K562 (cell line): ENCODE results near the gene CRYBA4. TPM values are rescaled to one million over a fixed set of nuclear protein-coding genes. Genes with fewer than 3 reads are reported as not detected.

Experiments
- ATAC-seq: fragments of 200-7000 bp; cut with Tn5 transposase; 3 replicates; pipeline ENCODE4 v1.9.1; 2020; ENCODE audit warnings: moderate library complexity
- BruUV-seq: library from RNA; stranded (reverse); fragments of 400-500 nt; replicated peaks from 2 replicates; lab custom pipeline; 2021; lab: Mats Ljungman, UMichigan
- CTCF ChIA-PET: fragments of 300-600 bp; formaldehyde crosslinking; extraction: SDS; loops from one replicate; lab custom pipeline; 2021; ENCODE audit warnings: low intra/inter-chr PET ratio; lab: Yijun Ruan, JAX
- POLR2A ChIA-PET: fragments of 300-600, 350-650 bp; sonication (Branson Sonifier 250); formaldehyde crosslinking; extraction: SDS; loops from one replicate; lab custom pipeline; 2021; ENCODE audit warnings: antibody characterized with exemption, inconsistent platforms; lab: Yijun Ruan, JAX
- DNase-seq, 4 experiments: peaks; one replicate each; pipeline versions ENCODE4 v3.0.0 to v3.0.0-alpha.2; 2011 to 2018; ENCODE audit warnings: low spot score in 3 of 4, mixed read lengths in 3 of 4; ENCODE audit errors: extremely low read depth in 1 of 4
- FAIRE-seq: peaks from 2 replicates; lab custom pipeline; 2011; peaks lifted over from hg19 to GRCh38; lab: Jason Lieb, UNC
- H2AFZ ChIP-seq: 2 replicates; pipeline ENCODE4 v1.6.0; 2011; ENCODE audit warnings: low read depth, low read length, control low read depth, inconsistent platforms
- H3K27ac ChIP-seq: fragments of 200-600 bp; 3 replicates; pipeline ENCODE4 v1.8.0; 2011; ENCODE audit warnings: low read depth, mild to moderate bottlenecking, control low read depth, inconsistent platforms, low read length, moderate library complexity, mixed read lengths; ENCODE audit errors: extremely low read depth
- H3K27me3 ChIP-seq, 2 experiments: fragments of 300-600 bp in 1 of 2; 2 replicates in 1 of 2; 3 replicates in 1 of 2; pipeline versions ENCODE4 v1.6.0 to v1.8.0; 2011; ENCODE audit warnings: inconsistent platforms in 2 of 2, low read length in 2 of 2, mild to moderate bottlenecking in 1 of 2, mixed read lengths in 1 of 2, moderate library complexity in 1 of 2; ENCODE audit not compliant: control insufficient read depth in 2 of 2, insufficient read depth in 2 of 2
- H3K36me3 ChIP-seq: fragments of 300-600 bp; 3 replicates; pipeline ENCODE4 v1.8.0; 2011; ENCODE audit warnings: mild to moderate bottlenecking, low read length, inconsistent platforms; ENCODE audit not compliant: control insufficient read depth, insufficient read depth
- H3K4me1 ChIP-seq, 2 experiments: fragments of 200-600 bp in 1 of 2; replicated peaks in 1 of 2; 2 replicates in 1 of 2; 3 replicates in 1 of 2; pipeline versions ENCODE4 v1.5.1 to v1.8.0; 2011; ENCODE audit warnings: inconsistent platforms in 2 of 2, low read length in 2 of 2, mild to moderate bottlenecking in 1 of 2, mixed read lengths in 1 of 2, moderate library complexity in 1 of 2; ENCODE audit not compliant: control insufficient read depth in 2 of 2, insufficient read depth in 2 of 2
- H3K4me2 ChIP-seq: 2 replicates; pipeline ENCODE4 v1.6.1; 2011; ENCODE audit warnings: low read length, control low read depth, inconsistent platforms, mixed read lengths; ENCODE audit not compliant: insufficient read depth
- H3K4me3 ChIP-seq: fragments of 200-600 bp; sonication (generic), shearing (Covaris generic); 2 replicates; pipeline ENCODE4 v1.5.1; 2016; ENCODE audit warnings: control low read depth, inconsistent platforms
- H3K79me2 ChIP-seq: fragments of 200-600 bp; 3 replicates; pipeline ENCODE4 v1.8.0; 2011; ENCODE audit warnings: low read length, inconsistent platforms; ENCODE audit not compliant: control insufficient read depth, insufficient read depth
- H3K9ac ChIP-seq, 2 experiments: 2 replicates each; pipeline versions ENCODE4 v1.6.0 to v1.6.1; 2011; ENCODE audit warnings: low read depth in 2 of 2, low read length in 2 of 2, control low read depth in 1 of 2, inconsistent platforms in 1 of 2, mild to moderate bottlenecking in 1 of 2, mixed read lengths in 1 of 2; ENCODE audit not compliant: insufficient read depth in 1 of 2
- H3K9me1 ChIP-seq: one replicate; pipeline ENCODE4 v1.6.0; 2011; ENCODE audit warnings: inconsistent platforms, mild to moderate bottlenecking, low read length, moderate library complexity; ENCODE audit not compliant: control insufficient read depth, insufficient read depth
- H3K9me3 ChIP-seq: replicated peaks from 2 replicates; pipeline ENCODE4 v1.5.1; 2011; ENCODE audit warnings: low read depth, low read length, inconsistent platforms; ENCODE audit not compliant: control insufficient read depth, insufficient read depth
- H4K20me1 ChIP-seq: replicated peaks from 2 replicates; pipeline ENCODE4 v1.6.1; 2011; ENCODE audit warnings: low read length, inconsistent platforms, mixed read lengths; ENCODE audit not compliant: control insufficient read depth, insufficient read depth
- GTF2A2 ChIP-seq: IDR thresholded peaks from 2 replicates; pipeline ENCODE4 v1.6.1; 2016; ENCODE audit warnings: mild to moderate bottlenecking, missing genetic modification characterization, missing compliant biosample characterization
- SLC30A9 ChIP-seq: fragments of 250-450 bp; sonication (Bioruptor Pico); IDR thresholded peaks from 2 replicates; pipeline ENCODE4 v1.8.0; 2022; ENCODE audit warnings: mild to moderate bottlenecking, moderate library complexity
- SRSF3 ChIP-seq: fragments of 200-400 bp; formaldehyde crosslinking; IDR thresholded peaks from 2 replicates; pipeline ENCODE4 v1.6.1; 2016; ENCODE audit warnings: mild to moderate bottlenecking, low read length, moderate library complexity; ENCODE audit not compliant: insufficient read depth
- TEAD2 ChIP-seq: fragments of 450-650 bp; IDR thresholded peaks from 2 replicates; pipeline ENCODE4 v1.6.1; 2016; ENCODE audit warnings: missing genetic modification characterization, control low read depth, missing compliant biosample characterization
- ZNF140 ChIP-seq: fragments of 250-450 bp; sonication (Bioruptor Pico); IDR thresholded peaks from 2 replicates; pipeline ENCODE4 v1.8.0; 2021; ENCODE audit warnings: moderate library complexity, mild to moderate bottlenecking, inconsistent platforms
- ZNF274 ChIP-seq: IDR thresholded peaks from 2 replicates; pipeline ENCODE4 v1.6.1; 2011; ENCODE audit warnings: low read depth, mild to moderate bottlenecking, low read length, moderate library complexity, borderline replicate concordance
- WGBS: fragments of 100-300 bp; shearing (Covaris generic); methylation state at CpG from one replicate; pipeline ENCODE4 v1.1.6; 2016; ENCODE audit warnings: low coverage, mixed read lengths; ENCODE audit not compliant: insufficient coverage; ENCODE audit errors: missing lambda C conversion rate; 5-methylcytosine and 5-hydroxymethylcytosine counted together
- in situ Hi-C: fragments of 300-500 bp; cut with MboI; formaldehyde crosslinking; loops from 4 replicates; pipeline ENCODE4 v1.15.0; 2018; ENCODE audit warnings: inconsistent platforms, mixed read lengths
- intact Hi-C: fragments of 100-400 bp; cut with micrococcal nuclease; formaldehyde crosslinking; loops from 2 replicates; pipeline ENCODE4 v1.14.2; 2022
- polyA plus RNA-seq, 8 experiments: library from polyadenylated mRNA; depleted of rRNA in 4 of 8; stranded (reverse) in 5 of 8; unstranded in 3 of 8; fragments of >200 nt; fragmentation: Nextera tagmentation in 2 of 8; fragmentation: Illumina TruSeq in 1 of 8; extraction: Ambion mirVana in 2 of 8; extraction: Trizol in 1 of 8; gene quantifications; 2 replicates each; pipeline versions ENCODE4 v1.2.1 to v1.2.3, GENCODE V29; 2011 to 2014; ENCODE audit warnings: inconsistent platforms in 1 of 8, missing spikeins in 1 of 8
- total RNA-seq, 7 experiments: library from RNA; depleted of rRNA in 6 of 7; stranded (reverse); fragments of >200 nt in 6 of 7; fragmentation: Illumina TruSeq in 2 of 7; extraction: Trizol in 2 of 7; gene quantifications; 2 replicates each; pipeline versions ENCODE4 v1.2.1 to v1.2.3, GENCODE V29; 2011 to 2021; ENCODE audit warnings: low replicate concordance in 1 of 7
- TF ChIP-seq, protein P1 (sequence below): fragments of 250-450 bp; sonication (Bioruptor Pico); IDR thresholded peaks from 2 replicates; pipeline ENCODE4 v1.8.0; 2021; ENCODE audit warnings: moderate library complexity, mild to moderate bottlenecking, inconsistent platforms
- TF ChIP-seq, protein P2 (sequence below), 3 experiments: fragments of 200-800 bp in 1 of 3; sonication (Bioruptor generic) in 1 of 3; sonication (generic) in 1 of 3; formaldehyde crosslinking in 1 of 3; IDR thresholded peaks; 2 replicates each; pipeline versions ENCODE4 v1.6.1 to v1.8.0; 2016 to 2022; ENCODE audit warnings: mild to moderate bottlenecking in 2 of 3, missing compliant biosample characterization in 2 of 3, missing genetic modification characterization in 2 of 3, missing genetic modification reagents in 1 of 3

Gene CRYBA4
- total and polyA plus RNA-seq, 9 of the 15 experiments (the other 6 are each of a cell fraction or from before 2014, with no cell fraction given) = 0.59 to 3.3 (median 1.6) TPM

DNA sequence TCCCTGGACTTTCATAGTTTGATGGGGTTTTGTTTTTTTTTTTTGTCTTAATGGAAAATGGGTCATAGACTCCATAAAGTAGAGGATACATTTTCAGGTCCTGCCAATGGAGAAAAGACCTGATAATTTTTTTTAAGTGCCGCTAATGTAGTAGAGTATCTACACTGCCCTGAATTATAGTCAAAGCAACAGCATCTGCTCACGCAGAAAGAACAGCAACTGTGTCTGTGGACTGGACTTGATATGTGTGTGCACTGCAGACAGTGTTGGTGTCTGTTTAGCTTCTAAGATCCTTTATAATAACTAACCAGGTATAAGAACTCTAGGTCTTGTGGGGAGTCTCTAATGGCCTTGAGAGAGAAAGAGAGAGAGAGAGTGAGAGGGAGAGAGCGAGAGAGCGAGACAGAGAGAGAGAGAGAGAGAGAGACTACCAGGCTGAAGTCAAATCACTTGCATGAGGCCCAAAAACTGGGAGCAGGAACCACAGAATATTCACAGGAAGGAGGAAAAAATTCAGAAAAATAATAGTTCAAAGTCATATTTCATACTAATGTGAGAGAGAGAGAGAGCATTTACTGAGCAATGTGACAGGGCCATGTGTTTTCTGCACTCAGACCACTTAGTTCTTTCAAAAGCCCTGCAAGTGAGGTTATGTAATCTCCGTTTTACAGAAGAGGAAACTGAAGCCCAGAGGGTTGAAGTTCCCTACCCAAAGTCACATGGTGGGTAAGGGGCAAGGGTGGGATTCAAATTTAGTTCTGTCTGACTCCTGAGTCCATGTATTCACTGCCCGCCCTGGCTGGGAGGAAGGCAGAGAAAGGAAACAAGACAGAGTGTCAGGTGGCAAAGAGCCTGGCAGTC is 27.0 kb downstream of the CRYBA4 start:
- DNase-seq (no peak), FAIRE-seq (no peak), ATAC-seq (no peak)
- Histone ChIP-seq H3K79me2 (peaks cover 12% of the 10 kb centered on the region), H4K20me1 (no peaks in the 10 kb centered on the region), H3K4me2 (no peak overlapping the region), H2AFZ (no peak overlapping the region), H3K4me3 (no peak overlapping the region), H3K9ac (no peak overlapping the region), H3K9me1 (no peaks in the 10 kb centered on the region), H3K9me3 (no peaks in the 10 kb centered on the region), H3K36me3 (no peaks in the 10 kb centered on the region), H3K27ac (no peak overlapping the region), H3K4me1 (peaks cover 8 to 20% of the 10 kb centered on the region in 2 experiments; a peak in 4 of 5 replicates), H3K27me3 (no peaks in the 10 kb centered on the region)
- in situ Hi-C loops (no loop called here), intact Hi-C loops (no loop called here)
- BruUV-seq = no TSS peak
- WGBS = 56% methylated on average over 4 of the region's 6 CpGs
- TF ChIP-seq SRSF3 = no peak
- no peak for TF ChIP-seq ZNF274
- TF ChIP-seq TEAD2 = no peak
- TF ChIP-seq ZNF140 (CRISPR knock-in tag) = no peak
- TF ChIP-seq, protein P1, sequence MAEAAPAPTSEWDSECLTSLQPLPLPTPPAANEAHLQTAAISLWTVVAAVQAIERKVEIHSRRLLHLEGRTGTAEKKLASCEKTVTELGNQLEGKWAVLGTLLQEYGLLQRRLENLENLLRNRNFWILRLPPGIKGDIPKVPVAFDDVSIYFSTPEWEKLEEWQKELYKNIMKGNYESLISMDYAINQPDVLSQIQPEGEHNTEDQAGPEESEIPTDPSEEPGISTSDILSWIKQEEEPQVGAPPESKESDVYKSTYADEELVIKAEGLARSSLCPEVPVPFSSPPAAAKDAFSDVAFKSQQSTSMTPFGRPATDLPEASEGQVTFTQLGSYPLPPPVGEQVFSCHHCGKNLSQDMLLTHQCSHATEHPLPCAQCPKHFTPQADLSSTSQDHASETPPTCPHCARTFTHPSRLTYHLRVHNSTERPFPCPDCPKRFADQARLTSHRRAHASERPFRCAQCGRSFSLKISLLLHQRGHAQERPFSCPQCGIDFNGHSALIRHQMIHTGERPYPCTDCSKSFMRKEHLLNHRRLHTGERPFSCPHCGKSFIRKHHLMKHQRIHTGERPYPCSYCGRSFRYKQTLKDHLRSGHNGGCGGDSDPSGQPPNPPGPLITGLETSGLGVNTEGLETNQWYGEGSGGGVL (CRISPR knock-in tag) = no peak
- TF ChIP-seq GTF2A2 (tag) = no peak
- no peak for TF ChIP-seq SLC30A9
- TF ChIP-seq, protein P2, sequence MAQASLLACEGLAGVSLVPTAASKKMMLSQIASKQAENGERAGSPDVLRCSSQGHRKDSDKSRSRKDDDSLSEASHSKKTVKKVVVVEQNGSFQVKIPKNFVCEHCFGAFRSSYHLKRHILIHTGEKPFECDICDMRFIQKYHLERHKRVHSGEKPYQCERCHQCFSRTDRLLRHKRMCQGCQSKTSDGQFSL (CRISPR knock-in tag; IDR thresholded peaks at IDR 0.05) = no peak
- TF ChIP-seq, protein P2 (tag; IDR thresholded peaks at IDR 0.05) = no peak
- POLR2A ChIA-PET = no interaction called here
- CTCF ChIA-PET = no interaction called here
